Placental pericyte (primary cell): ENCODE data around the gene RPSA. TPM values are rescaled to one million over a fixed set of nuclear protein-coding genes. Genes with fewer than 3 reads are reported as not detected.

ENCODE experiments used
- small RNA-seq: library from RNA; depleted of rRNA; stranded (forward); fragments of <200 nt; gene quantifications from one replicate; pipeline ENCODE3, GENCODE V24; 2012; ENCODE audit warnings: low replicate concordance
- total RNA-seq: library from RNA; depleted of rRNA; stranded (reverse); fragments of >200 nt; gene quantifications from 2 replicates; pipeline ENCODE4 v1.2.3, GENCODE V29; 2012

The RPSA gene
- 858 and 1,043 TPM in 2 replicates for total RNA-seq

DNA sequence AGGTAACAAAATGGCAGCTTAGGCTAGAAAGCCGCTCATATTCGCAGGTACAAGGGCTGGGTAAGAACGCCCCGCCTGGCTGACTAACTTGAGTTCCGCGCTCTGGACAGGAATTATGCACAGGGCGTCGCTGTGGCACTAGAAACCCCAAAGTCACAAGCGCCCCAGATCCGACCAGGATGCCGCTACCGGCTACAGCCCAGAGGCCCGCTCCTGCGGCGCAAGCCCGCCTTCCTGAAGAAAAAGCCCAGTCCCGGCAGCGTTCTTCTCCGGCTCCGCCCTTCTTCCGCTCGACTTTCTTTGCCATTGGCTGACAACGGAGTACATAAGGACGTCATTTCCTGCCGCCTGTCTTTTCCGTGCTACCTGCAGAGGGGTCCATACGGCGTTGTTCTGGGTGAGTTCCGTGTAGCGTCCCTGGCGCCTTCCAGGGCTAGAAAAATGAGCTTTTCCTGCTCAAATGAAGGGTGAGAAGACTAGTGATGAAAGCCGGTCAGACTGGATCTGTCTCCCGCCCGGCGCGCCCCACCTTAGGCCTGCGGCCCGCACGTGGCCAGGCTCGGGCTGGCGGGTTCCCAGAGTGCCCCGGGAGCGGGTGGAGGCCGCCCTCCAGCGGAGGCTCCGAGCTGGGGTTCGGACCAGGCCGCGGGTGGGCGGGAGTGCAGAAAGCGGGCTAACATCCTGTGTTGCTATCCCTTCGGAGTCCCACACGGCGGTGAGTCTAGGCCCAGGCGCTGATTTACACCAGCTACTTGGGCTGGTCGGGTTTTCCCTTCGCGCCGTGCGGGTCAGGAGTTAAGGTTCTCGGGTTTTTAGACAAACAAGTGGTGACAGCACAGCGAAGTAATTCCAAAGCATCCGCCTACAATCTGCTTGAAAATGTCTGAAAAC is at the start of gene RPSA:
Gene RPSA, plus strand, starts transcription at position 353 of the 891 bp plus-strand sequence. CDS start 934 bp downstream, outside the sequence.

DNA sequence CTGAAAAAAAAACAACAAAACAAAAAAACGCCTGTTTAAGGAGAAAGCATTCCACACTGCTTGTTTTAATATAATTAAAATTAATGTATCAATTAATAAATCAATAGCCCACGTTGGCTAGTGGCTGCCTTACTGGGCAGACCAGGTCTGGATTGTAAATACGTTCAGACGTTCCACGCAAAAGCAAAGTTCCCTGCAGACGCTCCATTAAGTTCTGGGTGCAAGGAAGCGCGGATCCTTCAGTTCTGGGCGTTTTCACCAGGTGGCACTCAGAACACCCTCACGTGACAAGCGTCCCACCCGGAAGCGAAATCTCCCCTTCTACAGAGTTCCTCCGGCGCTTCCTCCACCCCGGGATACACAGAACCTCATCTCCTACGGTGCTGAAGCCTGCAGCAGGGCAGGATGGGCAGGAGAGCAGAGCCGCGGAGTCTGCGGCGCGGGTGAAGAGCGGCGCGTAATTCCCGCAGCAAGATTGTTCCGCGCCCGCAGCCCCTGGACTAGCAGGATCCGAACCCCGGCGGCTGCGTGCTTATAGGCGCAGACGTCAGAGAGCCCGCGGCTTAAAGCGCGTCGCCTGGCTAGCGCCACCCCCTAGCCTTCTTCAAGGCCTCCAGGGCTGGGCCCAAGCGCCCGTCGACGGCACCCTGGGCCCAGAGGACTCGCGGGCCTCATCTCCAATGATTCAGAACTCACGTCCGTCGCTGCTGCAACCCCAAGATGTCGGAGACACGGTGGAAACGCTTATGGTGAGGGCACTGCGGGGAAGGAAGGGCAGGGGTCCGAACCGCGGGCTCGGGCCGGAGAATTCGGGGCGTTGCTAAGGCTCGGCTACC is 23.3 kb upstream of the RPSA start, which contains the start of gene SLC25A38:
Gene SLC25A38, plus strand, starts transcription at position 326 of the 836 bp plus-strand sequence. Its CDS starts 355 bp downstream, at position 681.

Small RNA genes lying within 50 kb of the gene (small RNA-seq; reads per million reads assigned to genes)
- not detected for gene SNORA6
- gene SNORA62: not detected

Other genes with a start within 250 kb of the RPSA start
- 0.14 TPM in 1 of 2 replicates, not detected in the other for gene XIRP1, start 214.1 kb upstream of the RPSA start, total RNA-seq
- gene CX3CR1, start 126.7 kb upstream of the RPSA start, total RNA-seq: not detected in 2 replicates
- not detected in 2 replicates for gene CCR8, start 77.0 kb upstream of the RPSA start, total RNA-seq
- 21.6 and 30.6 TPM in 2 replicates for gene SLC25A38, start 23.4 kb upstream of the RPSA start, total RNA-seq
- gene MOBP, start 61.0 kb downstream of the RPSA start, total RNA-seq: not detected in 2 replicates